Fibroblast of lung (primary cell): Measurements from ENCODE around the gene ETNK2. TPM values are rescaled to one million over a fixed set of nuclear protein-coding genes. Genes with fewer than 3 reads are reported as not detected.

ENCODE experiments used
- DNase-seq, 2 donors: peaks; one replicate each; pipeline versions ENCODE4 v3.0.0 to v3.0.0-alpha.2; 2010; ENCODE audit warnings: low read depth in 2 of 2
- H2AFZ ChIP-seq: 2 replicates; pipeline ENCODE4 v1.5.1; 2012; ENCODE audit warnings: low read length, control low read depth, inconsistent platforms
- H3K27ac ChIP-seq: 2 replicates; pipeline ENCODE4 v1.5.1; 2011; ENCODE audit warnings: low read length, control low read depth; ENCODE audit not compliant: insufficient read depth
- H3K27me3 ChIP-seq: 2 replicates; pipeline ENCODE4 v1.5.1; 2011; ENCODE audit warnings: mild to moderate bottlenecking, low read length; ENCODE audit not compliant: control insufficient read depth, insufficient read depth
- H3K36me3 ChIP-seq: 2 replicates; pipeline ENCODE4 v1.5.1; 2011; ENCODE audit warnings: low read length; ENCODE audit not compliant: control insufficient read depth, insufficient read depth
- H3K4me1 ChIP-seq: 2 replicates; pipeline ENCODE4 v1.5.1; 2011; ENCODE audit warnings: low read length; ENCODE audit not compliant: control insufficient read depth, insufficient read depth; ENCODE audit errors: extremely low read depth
- H3K4me2 ChIP-seq: 2 replicates; pipeline ENCODE4 v1.5.1; 2011; ENCODE audit warnings: low read length, control low read depth; ENCODE audit not compliant: insufficient read depth; ENCODE audit errors: extremely low read depth
- H3K4me3 ChIP-seq, 4 experiments: fragments of 200-600 bp in 1 of 4; sonication (generic) in 1 of 4; replicated peaks in 1 of 4; 2 replicates each; pipeline ENCODE4 v1.5.1; 2011 to 2016; ENCODE audit warnings: low read length in 4 of 4, low read depth in 3 of 4, mild to moderate bottlenecking in 3 of 4, control low read depth in 2 of 4, inconsistent platforms in 1 of 4, mixed read lengths in 1 of 4; ENCODE audit not compliant: insufficient read depth in 1 of 4; ENCODE audit errors: control extremely low read depth in 1 of 4
- H3K79me2 ChIP-seq: 2 replicates; pipeline ENCODE4 v1.5.1; 2012; ENCODE audit warnings: mild to moderate bottlenecking, low read length, inconsistent platforms; ENCODE audit not compliant: control insufficient read depth, insufficient read depth
- H3K9ac ChIP-seq: 2 replicates; pipeline ENCODE4 v1.5.1; 2011; ENCODE audit warnings: mild to moderate bottlenecking, low read length, control low read depth; ENCODE audit not compliant: insufficient read depth
- H3K9me3 ChIP-seq: 2 replicates; pipeline ENCODE4 v1.5.1; 2012; ENCODE audit warnings: low read depth, low read length; ENCODE audit not compliant: control insufficient read depth, insufficient read depth
- H4K20me1 ChIP-seq: 2 replicates; pipeline ENCODE4 v1.5.1; 2011; ENCODE audit warnings: low read length; ENCODE audit not compliant: control insufficient read depth, insufficient read depth; ENCODE audit errors: extremely low read depth
- CTCF ChIP-seq, 2 donors: IDR thresholded peaks in 1 of 2; conservative IDR thresholded peaks in 1 of 2; 1 replicate in 1 of 2; 2 replicates in 1 of 2; pipeline ENCODE4 v1.5.1; 2011 to 2012; ENCODE audit warnings: low read length in 2 of 2, control low read depth in 1 of 2, inconsistent platforms in 1 of 2, low read depth in 1 of 2, mild to moderate bottlenecking in 1 of 2
- EZH2 ChIP-seq: IDR thresholded peaks from 2 replicates; pipeline ENCODE4 v1.5.1; 2012; ENCODE audit warnings: low read length, control low read depth, mild to moderate bottlenecking; ENCODE audit errors: missing control alignments
- polyA plus RNA-seq, 2 donors: library from polyadenylated mRNA; depleted of rRNA in 1 of 2; stranded (reverse) in 1 of 2; unstranded in 1 of 2; fragments of >200 nt; gene quantifications; 2 replicates each; pipeline ENCODE4 v1.2.1, GENCODE V29; 2011 to 2012; ENCODE audit warnings: missing spikeins in 1 of 2
- total RNA-seq: library from RNA; depleted of rRNA; stranded (reverse); fragments of >200 nt; gene quantifications from 2 replicates; pipeline ENCODE4 v1.2.1, GENCODE V29; 2014

The ETNK2 gene
- total and polyA plus RNA-seq, 2 donors (not counting 1 experiment from before 2014, with no cell fraction given), result 1.7 to 4.0 TPM

- Histone ChIP-seq H3K79me2 (no peaks in the 10 kb centered on the region), H3K36me3 (no peaks in the 10 kb centered on the region), H3K9me3 (no peaks in the 10 kb centered on the region), H3K4me2 (no peak overlapping the region), H4K20me1 (no peaks in the 10 kb centered on the region), H3K9ac (no peak overlapping the region), H3K4me1 (no peaks in the 10 kb centered on the region), H3K27me3 (no peaks in the 10 kb centered on the region), H3K27ac (no peak overlapping the region), H3K4me3 (no peak overlapping the region), H2AFZ (no peak overlapping the region)
- DNase-seq, result no peak
- TF ChIP-seq CTCF (conservative IDR thresholded peaks at IDR 0.05 in 1 of 2, IDR thresholded peaks at IDR 0.05 in 1 of 2; ENCODE audit: low read depth in 1 of 2, low read length in 2 of 2), result no peak
- TF ChIP-seq EZH2, result no peak
These were observed 25.3 kb upstream of the ETNK2 start for GRCh38 chr1:204177133-204177532.

- peaks cover 3% of the 10 kb centered on the region for H3K4me1 ChIP-seq
- DNase-seq, result no peak
- H4K20me1 ChIP-seq, result no peaks in the 10 kb centered on the region
- H3K4me3 ChIP-seq, result no peak overlapping the region
- TF ChIP-seq CTCF (conservative IDR thresholded peaks at IDR 0.05 in 1 of 2, IDR thresholded peaks at IDR 0.05 in 1 of 2; ENCODE audit: low read depth in 1 of 2, low read length in 2 of 2) (no peak), EZH2 (no peak)
- no peaks in the 10 kb centered on the region for H3K27me3 ChIP-seq
- H3K27ac ChIP-seq, result no peak overlapping the region
- no peak overlapping the region for H3K9ac ChIP-seq
- H3K36me3 ChIP-seq, result no peaks in the 10 kb centered on the region
- H2AFZ ChIP-seq, result no peak overlapping the region
- H3K4me2 ChIP-seq, result no peak overlapping the region
- no peaks in the 10 kb centered on the region for H3K9me3 ChIP-seq
- H3K79me2 ChIP-seq, result no peaks in the 10 kb centered on the region
These were observed 24.2 kb upstream of the ETNK2 start for GRCh38 chr1:204176049-204176448.

- no peak for TF ChIP-seq EZH2
- no peak for TF ChIP-seq CTCF (conservative IDR thresholded peaks at IDR 0.05 in 1 of 2, IDR thresholded peaks at IDR 0.05 in 1 of 2; ENCODE audit: low read depth in 1 of 2, low read length in 2 of 2)
- no peak overlapping the region for H3K27ac ChIP-seq
- no peaks in the 10 kb centered on the region for H3K36me3 ChIP-seq
- peaks cover 3% of the 10 kb centered on the region for H3K4me1 ChIP-seq
- H3K9me3 ChIP-seq, result no peaks in the 10 kb centered on the region
- no peak overlapping the region for H3K4me3 ChIP-seq
- no peak for DNase-seq
- no peaks in the 10 kb centered on the region for H3K27me3 ChIP-seq
- H4K20me1 ChIP-seq, result no peaks in the 10 kb centered on the region
- H3K79me2 ChIP-seq, result no peaks in the 10 kb centered on the region
- H3K9ac ChIP-seq, result no peak overlapping the region
- H2AFZ ChIP-seq, result no peak overlapping the region
- no peak overlapping the region for H3K4me2 ChIP-seq
These were observed 23.1 kb upstream of the ETNK2 start for GRCh38 chr1:204174958-204175357.
